ENCODE results near the gene ZSCAN26. TPM values are rescaled to one million over a fixed set of nuclear protein-coding genes. Genes with fewer than 3 reads are reported as not detected.
A peak's percentile ranks its signal among the peaks of the same experiment; 100 is the strongest.

The ZSCAN26 gene
- total RNA-seq, 1 donor from 2014 or later, result 40.5 TPM

GRCh38 chr6:28220257-28221133 is 46.4 kb upstream of the ZSCAN26 start:
- Histone ChIP-seq H3K9me3 (ENCODE audit: low read depth) (no peaks in the 10 kb centered on the region), H3K79me2 (ENCODE audit: low read depth) (peaks cover 2% of the 10 kb centered on the region), H3K4me1 (no peaks in the 10 kb centered on the region), H2AFZ (replicated peaks) (no peak overlapping the region), H3K27ac (no peak overlapping the region), H3F3A (ENCODE audit: low read depth) (no peaks in the 10 kb centered on the region), H3K36me3 (no peaks in the 10 kb centered on the region), H3K4me3 (no peak overlapping the region), H3K27me3 (peaks cover 67% of the 10 kb centered on the region), H3K9ac (no peak overlapping the region), H4K20me1 (ENCODE audit: low read depth) (no peaks in the 10 kb centered on the region), H3K4me2 (no peak overlapping the region)
- Mint-ChIP-seq H3K9me3 (no peaks in the 10 kb centered on the region), H3K36me3 (no peaks in the 10 kb centered on the region), H3K27me3 (ENCODE audit: insufficient read depth, low read depth) (peaks cover 11% of the 10 kb centered on the region), H3K27ac (no peak overlapping the region), H3K4me1 (peaks cover 5% of the 10 kb centered on the region), H3K4me3 (no peak overlapping the region)
- no peak for TF ChIP-seq CTCF (IDR thresholded peaks at IDR 0.05)
- no peak for TF ChIP-seq EZH2 (IDR thresholded peaks at IDR 0.05)
- no peak for TF ChIP-seq EZH2phosphoT487 (IDR thresholded peaks at IDR 0.05)
- no peak for DNase-seq (ENCODE audit: low spot score)

- no peaks in the 10 kb centered on the region for H3K9me3 Mint-ChIP-seq
- no peak for DNase-seq (ENCODE audit: low spot score)
- no peaks in the 10 kb centered on the region for H3K9me3 ChIP-seq (ENCODE audit: low read depth)
- H3K27ac Mint-ChIP-seq, result peak overlapping the region; percentile 94
- H3K4me1 Mint-ChIP-seq, result peaks cover 10% of the 10 kb centered on the region
- peaks cover 6% of the 10 kb centered on the region for H3K4me1 ChIP-seq
- H3K27ac ChIP-seq, result no peak overlapping the region
- H3K27me3 Mint-ChIP-seq (ENCODE audit: insufficient read depth, low read depth), result peaks cover 4% of the 10 kb centered on the region
- peaks cover 29% of the 10 kb centered on the region for H3K79me2 ChIP-seq (ENCODE audit: low read depth)
- no peak overlapping the region for H3K9ac ChIP-seq
- no peaks in the 10 kb centered on the region for H4K20me1 ChIP-seq (ENCODE audit: low read depth)
- H3K4me2 ChIP-seq, result peak overlapping the region; percentile 84
- H3K4me3 ChIP-seq, result peak overlapping the region; percentile 93
- TF ChIP-seq EZH2phosphoT487 (IDR thresholded peaks at IDR 0.05), result no peak
- no peak for TF ChIP-seq EZH2 (IDR thresholded peaks at IDR 0.05)
- TF ChIP-seq CTCF (IDR thresholded peaks at IDR 0.05), result no peak
- peaks cover 51% of the 10 kb centered on the region for H3K27me3 ChIP-seq
- H3F3A ChIP-seq (ENCODE audit: low read depth), result no peaks in the 10 kb centered on the region
- peaks cover 12% of the 10 kb centered on the region for H3K36me3 ChIP-seq
- peaks cover 21% of the 10 kb centered on the region for H3K36me3 Mint-ChIP-seq
- H2AFZ ChIP-seq (replicated peaks), result peak overlapping the region; percentile 66
- H3K4me3 Mint-ChIP-seq, result peak overlapping the region; percentile 97
Observed at GRCh38 chr6:28224131-28225055, 42.5 kb upstream of the ZSCAN26 start.

GRCh38 chr6:28225056-28225834 is 41.7 kb upstream of the ZSCAN26 start, which contains the start of gene ZSCAN9:
TSS of gene ZSCAN9 (plus strand) at chr6:28225275. CDS start at chr6:28227085, 1,810 bp downstream.
- peaks cover 10% of the 10 kb centered on the region for H3K4me1 Mint-ChIP-seq
- Histone ChIP-seq H3K79me2 (ENCODE audit: low read depth) (peaks cover 29% of the 10 kb centered on the region), H3K36me3 (peaks cover 15% of the 10 kb centered on the region), H3K27ac (peak within 1 kb of the TSS; percentile 11), H3K4me1 (peaks cover 6% of the 10 kb centered on the region), H3F3A (ENCODE audit: low read depth) (no peaks in the 10 kb centered on the region), H4K20me1 (ENCODE audit: low read depth) (no peaks in the 10 kb centered on the region), H3K4me3 (peak within 1 kb of the TSS; percentile 93), H2AFZ (replicated peaks) (peak within 1 kb of the TSS; percentile 66), H3K9me3 (ENCODE audit: low read depth) (no peaks in the 10 kb centered on the region), H3K27me3 (peaks cover 42% of the 10 kb centered on the region), H3K9ac (peak within 1 kb of the TSS; percentile 63), H3K4me2 (peak within 1 kb of the TSS; percentile 84)
- peaks cover 4% of the 10 kb centered on the region for H3K27me3 Mint-ChIP-seq (ENCODE audit: insufficient read depth, low read depth)
- peaks cover 25% of the 10 kb centered on the region for H3K36me3 Mint-ChIP-seq
- no peak for TF ChIP-seq CTCF (IDR thresholded peaks at IDR 0.05)
- TF ChIP-seq EZH2phosphoT487 (IDR thresholded peaks at IDR 0.05), result no peak
- TF ChIP-seq EZH2 (IDR thresholded peaks at IDR 0.05), result no peak
- peak; percentile 96 for DNase-seq (ENCODE audit: low spot score)
- peak within 1 kb of the TSS; percentile 94 for H3K27ac Mint-ChIP-seq
- H3K9me3 Mint-ChIP-seq, result no peaks in the 10 kb centered on the region
- H3K4me3 Mint-ChIP-seq, result peak within 1 kb of the TSS; percentile 97

All from neural progenitor cell (in vitro differentiated cells).